ENCODE results near the gene ABHD16B. TPM values are rescaled to one million over a fixed set of nuclear protein-coding genes. Genes with fewer than 3 reads are reported as not detected.
"Not testable (repeated sequence)": the region's sequence is repeated elsewhere in the genome, so short reads cannot be mapped to it uniquely, and the experiment has no call there.

ABHD16B gene
- total RNA-seq, 2 donors from 2014 or later = not detected

DNA sequence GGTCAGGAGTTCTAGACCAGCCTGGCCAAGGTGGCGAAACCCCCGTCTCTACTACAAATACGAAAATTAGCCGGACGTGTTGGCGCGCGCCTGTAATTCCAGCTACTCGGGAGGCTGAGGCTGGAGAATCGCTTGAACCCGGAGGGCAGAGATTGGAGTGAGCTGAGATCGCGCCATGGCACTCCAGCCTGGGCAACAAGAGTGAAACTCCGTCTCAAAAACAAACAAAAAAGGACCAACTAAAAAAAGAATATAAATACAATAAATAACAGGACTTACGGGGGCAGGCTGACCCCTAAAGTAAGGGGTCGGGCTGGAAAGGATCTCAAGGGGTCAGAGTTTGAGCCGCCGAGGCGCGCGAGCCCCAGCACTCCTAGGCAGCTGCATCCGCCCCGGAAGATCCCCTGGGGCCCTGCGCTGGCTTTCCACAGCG lies 3.3 kb downstream of the ABHD16B start:
- Histone ChIP-seq H3K4me1 (peaks cover 0 to 28% of the 10 kb centered on the region in 2 donors), H3K27ac (peak overlapping the region; percentile 89 to 97), H3K4me3 (peak overlapping the region; percentile 79 to 95), H3K36me3 (peaks cover 22% of the 10 kb centered on the region), H3K27me3 (no peaks in the 10 kb centered on the region), H3K9me3 (no peaks in the 10 kb centered on the region)
- DNase-seq (ENCODE audit: low spot score) = no peak
- TF ChIP-seq, protein P1, sequence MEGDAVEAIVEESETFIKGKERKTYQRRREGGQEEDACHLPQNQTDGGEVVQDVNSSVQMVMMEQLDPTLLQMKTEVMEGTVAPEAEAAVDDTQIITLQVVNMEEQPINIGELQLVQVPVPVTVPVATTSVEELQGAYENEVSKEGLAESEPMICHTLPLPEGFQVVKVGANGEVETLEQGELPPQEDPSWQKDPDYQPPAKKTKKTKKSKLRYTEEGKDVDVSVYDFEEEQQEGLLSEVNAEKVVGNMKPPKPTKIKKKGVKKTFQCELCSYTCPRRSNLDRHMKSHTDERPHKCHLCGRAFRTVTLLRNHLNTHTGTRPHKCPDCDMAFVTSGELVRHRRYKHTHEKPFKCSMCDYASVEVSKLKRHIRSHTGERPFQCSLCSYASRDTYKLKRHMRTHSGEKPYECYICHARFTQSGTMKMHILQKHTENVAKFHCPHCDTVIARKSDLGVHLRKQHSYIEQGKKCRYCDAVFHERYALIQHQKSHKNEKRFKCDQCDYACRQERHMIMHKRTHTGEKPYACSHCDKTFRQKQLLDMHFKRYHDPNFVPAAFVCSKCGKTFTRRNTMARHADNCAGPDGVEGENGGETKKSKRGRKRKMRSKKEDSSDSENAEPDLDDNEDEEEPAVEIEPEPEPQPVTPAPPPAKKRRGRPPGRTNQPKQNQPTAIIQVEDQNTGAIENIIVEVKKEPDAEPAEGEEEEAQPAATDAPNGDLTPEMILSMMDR (IDR thresholded peaks at IDR 0.05) = peak in 1 of 2 donors; percentile 24

DNA sequence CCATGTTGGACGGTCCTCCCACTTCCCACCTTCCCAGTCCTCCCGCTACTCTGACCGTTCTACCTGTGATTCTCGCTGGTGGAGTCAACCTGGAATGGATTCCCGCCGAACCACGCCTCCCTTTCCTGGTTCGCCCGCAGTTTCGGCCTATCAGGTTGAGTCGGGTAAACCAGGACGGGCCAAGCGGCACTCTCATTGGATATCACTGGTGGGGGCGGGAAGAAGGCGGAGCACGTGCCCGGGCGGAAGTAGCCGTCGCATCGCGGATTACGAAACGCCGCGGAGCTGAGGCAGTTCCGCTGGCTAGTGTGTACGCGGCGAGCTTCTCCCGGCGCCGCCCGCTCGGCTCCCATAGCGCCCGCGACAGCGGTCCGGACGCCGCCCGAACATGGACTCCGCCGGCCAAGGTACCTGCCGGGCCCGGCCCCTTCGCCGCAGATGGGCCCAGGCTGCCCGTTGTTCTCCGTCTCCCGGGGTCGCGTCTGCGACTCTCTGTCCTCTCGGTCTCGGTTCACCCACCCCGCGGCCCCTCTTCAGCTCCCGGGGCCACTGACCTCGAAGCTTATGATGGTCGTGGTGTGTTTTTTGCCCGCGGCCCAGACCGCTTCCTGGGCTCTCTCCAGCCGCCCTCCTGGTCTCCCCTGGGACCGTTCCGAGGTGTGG lies 3.8 kb downstream of the ABHD16B start, which contains the start of gene TPD52L2:
TSS of gene TPD52L2 (plus strand) at position 293 of the 663 bp plus-strand sequence. CDS start at position 389, 96 bp downstream.
- H3K27ac ChIP-seq = peak within 1 kb of the TSS; percentile 89 to 97
- TF ChIP-seq, protein P1 (IDR thresholded peaks at IDR 0.05) = no peak
- no peaks in the 10 kb centered on the region for H3K27me3 ChIP-seq
- H3K36me3 ChIP-seq = peaks cover 28% of the 10 kb centered on the region
- peaks cover 0 to 27% of the 10 kb centered on the region in 2 donors for H3K4me1 ChIP-seq
- no peaks in the 10 kb centered on the region for H3K9me3 ChIP-seq
- DNase-seq (ENCODE audit: low spot score) = peak; percentile 100
- H3K4me3 ChIP-seq = peak within 1 kb of the TSS; percentile 79 to 95

DNA sequence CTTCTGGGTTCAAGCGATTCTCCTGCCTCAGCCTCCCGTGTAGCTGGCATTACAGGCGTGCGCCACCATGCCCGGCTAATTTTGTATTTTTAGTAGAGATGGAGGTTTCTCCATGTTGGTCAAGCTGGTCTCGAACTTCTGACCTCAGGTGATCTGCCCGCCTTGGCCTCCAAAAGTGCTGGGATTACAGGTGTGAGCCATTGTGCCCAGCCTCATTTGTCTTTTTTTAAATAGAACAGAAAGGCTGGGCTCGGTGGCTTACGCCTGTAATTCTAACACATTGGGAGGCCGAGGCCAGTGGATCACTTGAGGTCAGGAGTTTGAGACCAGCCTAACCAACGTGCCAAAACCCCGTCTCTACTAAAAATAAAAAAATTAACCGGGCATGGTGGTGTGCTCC lies 5.7 kb downstream of the ABHD16B start:
- not testable (repeated sequence) for H3K27me3 ChIP-seq; H3K9me3 ChIP-seq; DNase-seq (ENCODE audit: low spot score); H3K4me3 ChIP-seq; H3K27ac ChIP-seq
- peaks cover 44% of the 10 kb centered on the region for H3K36me3 ChIP-seq
- peaks cover 0 to 27% of the 10 kb centered on the region in 2 donors for H3K4me1 ChIP-seq

DNA sequence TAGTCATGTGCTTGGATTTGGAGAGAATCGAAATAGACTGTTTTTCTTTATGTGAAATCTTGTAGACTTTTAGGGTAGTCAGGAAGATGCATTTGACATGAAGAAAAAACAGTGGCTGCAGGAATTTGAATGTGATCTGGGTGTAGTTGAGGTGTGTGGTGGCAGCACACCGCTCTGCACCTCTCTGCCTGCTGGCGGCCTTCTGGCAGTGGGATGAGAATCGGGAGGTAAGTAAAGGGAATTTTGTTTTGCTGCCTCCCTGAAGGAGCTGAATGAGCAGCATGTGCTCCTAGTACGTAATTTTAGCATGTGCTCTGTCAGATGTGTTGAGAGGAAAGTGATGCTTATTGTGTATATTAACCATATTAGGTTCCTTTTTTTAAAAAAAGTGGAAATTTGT lies 7.0 kb downstream of the ABHD16B start:
- Histone ChIP-seq H3K27ac (no peak overlapping the region), H3K27me3 (no peaks in the 10 kb centered on the region), H3K36me3 (peaks cover 51% of the 10 kb centered on the region), H3K9me3 (no peaks in the 10 kb centered on the region), H3K4me3 (no peak overlapping the region), H3K4me1 (peaks cover 0 to 30% of the 10 kb centered on the region in 2 donors)
- TF ChIP-seq, protein P1 (IDR thresholded peaks at IDR 0.05) = no peak
- DNase-seq (ENCODE audit: low spot score) = no peak

DNA sequence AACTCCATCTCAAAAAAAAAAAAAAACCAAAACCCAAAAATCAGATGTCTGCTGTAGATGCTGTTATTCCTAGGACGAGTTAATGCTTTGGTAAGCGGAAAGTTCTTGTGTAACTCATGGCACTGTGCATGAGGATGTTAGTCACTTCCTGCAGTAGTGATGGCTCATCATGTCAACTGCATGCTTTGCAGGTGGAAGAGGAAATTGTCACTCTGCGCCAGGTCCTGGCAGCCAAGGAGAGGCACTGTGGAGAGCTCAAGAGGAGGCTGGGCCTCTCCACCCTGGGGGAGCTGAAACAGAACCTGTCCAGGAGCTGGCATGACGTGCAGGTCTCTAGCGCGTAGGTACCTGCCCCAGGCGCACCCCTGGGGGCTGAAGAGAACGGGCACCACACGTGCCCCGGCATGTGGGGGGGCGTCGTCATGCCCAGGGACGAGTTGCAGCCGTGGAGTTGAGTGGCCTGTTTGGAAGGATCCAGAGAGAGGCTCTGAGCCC lies 12.2 kb downstream of the ABHD16B start:
- DNase-seq (ENCODE audit: low spot score) = peak; percentile 69

DNA sequence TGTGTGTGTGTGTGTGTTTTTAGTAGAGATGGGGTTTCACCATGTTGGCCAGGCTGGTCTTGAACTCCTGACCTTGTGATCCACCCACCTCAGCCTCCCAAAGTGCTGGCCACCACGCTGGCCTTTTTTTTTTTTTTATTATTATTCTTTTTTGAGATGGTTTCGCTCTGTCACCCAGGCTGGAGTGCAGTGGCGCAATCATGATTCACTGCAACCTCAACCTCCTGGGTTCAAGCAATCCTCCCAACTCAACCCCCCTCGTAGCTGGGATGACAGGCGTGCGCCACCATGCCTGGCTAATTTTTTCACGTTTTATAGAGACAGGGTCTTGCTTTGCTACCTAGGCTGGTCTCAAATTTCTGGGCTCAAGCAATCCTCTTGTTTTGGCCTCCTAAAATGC lies 12.9 kb downstream of the ABHD16B start:
- not testable (repeated sequence) for H3K4me3 ChIP-seq; H3K27me3 ChIP-seq; H3K4me1 ChIP-seq; H3K9me3 ChIP-seq; DNase-seq (ENCODE audit: low spot score); H3K27ac ChIP-seq
- peaks cover 100% of the 10 kb centered on the region for H3K36me3 ChIP-seq

More for the DNA sequence above, 12.2 kb downstream of the ABHD16B start:
- no peaks in the 10 kb centered on the region for H3K9me3 ChIP-seq
- TF ChIP-seq, protein P1 (IDR thresholded peaks at IDR 0.05) = no peak
- peaks cover 0 to 6% of the 10 kb centered on the region in 2 donors for H3K4me1 ChIP-seq
- peaks cover 100% of the 10 kb centered on the region for H3K36me3 ChIP-seq
- no peaks in the 10 kb centered on the region for H3K27me3 ChIP-seq
- H3K27ac ChIP-seq = peak overlapping the region; percentile 42 to 70
- H3K4me3 ChIP-seq = no peak overlapping the region
